Inflammatory macrophage treated with lipopolysaccharide for 4 hours (primary cell): Measurements from ENCODE around the gene SLC2A3.
"Not testable (repeated sequence)": the region's sequence is repeated elsewhere in the genome, so short reads cannot be mapped to it uniquely, and the experiment has no call there.

Source experiments
- DNase-seq: peaks from one replicate; pipeline ENCODE4 v3.0.0-alpha.2; 2020

The SLC2A3 gene

DNA sequence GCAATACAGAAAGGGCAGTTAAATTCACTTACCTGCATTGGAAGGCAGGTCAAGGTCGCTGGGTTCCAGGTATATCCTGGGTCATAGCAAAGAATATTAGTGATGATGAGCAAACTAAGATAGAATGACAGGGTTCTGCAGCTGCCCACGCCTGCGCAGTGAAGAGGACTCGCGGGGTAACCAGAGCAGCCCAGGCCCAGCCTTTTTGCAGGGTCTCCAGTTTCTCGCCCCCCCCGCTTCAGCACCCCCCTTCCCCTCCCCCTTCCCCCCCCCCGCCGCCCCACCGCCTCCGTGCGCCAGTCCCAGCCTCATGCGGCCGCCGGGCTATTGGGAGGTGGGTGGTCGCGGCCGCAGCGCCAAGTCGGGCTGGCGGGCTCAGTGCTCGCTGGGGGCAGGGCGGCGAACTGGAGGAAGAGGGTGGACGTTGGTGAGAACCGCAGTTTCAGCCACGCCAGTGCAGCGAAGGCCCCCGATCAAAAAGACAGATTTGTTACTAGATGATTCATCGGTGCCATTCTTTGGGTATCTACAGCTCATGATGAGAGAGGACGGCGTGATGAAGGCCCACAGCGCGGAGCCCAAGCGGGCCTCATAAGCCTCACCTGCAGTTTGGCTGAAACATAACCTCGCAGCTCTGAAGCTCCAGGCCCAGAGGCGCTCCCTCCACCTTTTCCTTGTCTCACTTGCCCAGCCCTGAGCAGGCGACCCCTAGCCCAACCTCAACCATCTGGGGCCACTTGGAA is 20.2 kb downstream of the SLC2A3 start:
- no peak for DNase-seq

DNA sequence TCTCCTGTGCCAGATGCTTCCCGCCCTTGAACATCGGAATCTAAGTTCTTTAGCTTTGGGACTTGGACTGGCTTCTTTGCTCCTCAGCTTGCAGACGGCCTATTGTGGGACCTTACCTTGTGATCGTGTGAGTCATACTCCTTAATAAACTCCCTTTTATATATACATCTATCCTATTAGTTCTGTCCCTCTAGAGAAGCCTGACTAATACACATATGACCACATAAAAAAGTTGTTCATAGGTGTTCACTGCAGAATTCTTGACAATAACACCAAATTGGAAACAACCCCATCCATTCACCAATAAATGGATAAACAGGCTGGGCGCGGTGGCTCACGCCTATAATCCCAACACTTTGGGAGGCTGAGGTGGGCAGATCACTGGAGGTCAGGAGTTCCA is 25.9 kb downstream of the SLC2A3 start:
- DNase-seq, result not testable (repeated sequence)

DNA sequence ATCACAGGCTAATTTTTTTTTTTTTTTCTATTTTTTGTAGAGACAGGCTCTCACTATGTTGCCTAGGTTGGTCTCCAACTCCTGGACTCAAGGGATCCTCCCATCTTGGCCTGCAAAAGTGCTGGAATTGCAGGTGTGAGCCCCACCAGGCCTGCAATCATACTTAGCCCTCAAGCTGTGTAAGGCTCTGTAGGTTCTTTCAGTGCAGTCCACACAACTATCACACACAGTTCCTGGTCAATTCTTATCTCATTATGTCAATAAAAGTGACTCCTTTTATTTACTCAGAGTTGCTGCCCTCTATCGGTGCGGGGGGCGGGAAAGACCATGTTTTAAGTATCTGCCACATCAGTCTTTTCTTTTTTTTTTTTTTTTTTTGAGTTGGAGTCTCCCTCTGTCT is 29.0 kb downstream of the SLC2A3 start:
- DNase-seq, result peak; percentile 52

DNA sequence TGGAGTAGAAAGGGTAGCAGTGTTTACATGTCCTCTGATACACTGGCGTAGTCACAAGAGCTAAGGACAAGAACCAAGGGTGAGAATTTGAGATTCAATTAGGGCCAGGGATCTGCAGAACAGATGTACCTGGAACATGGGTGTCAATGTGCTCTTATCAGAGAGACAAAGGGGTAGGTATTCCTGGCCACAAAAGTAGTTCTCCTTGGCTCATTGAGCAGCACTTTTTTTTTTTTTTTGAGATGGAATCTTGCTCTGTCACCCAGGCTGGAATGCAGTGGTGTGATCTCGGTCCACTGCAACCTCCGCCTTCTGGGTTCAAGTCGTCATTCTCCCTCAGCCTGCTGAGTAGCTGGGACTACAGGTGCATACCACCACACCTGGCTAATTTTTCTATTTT is 29.7 kb downstream of the SLC2A3 start:
- DNase-seq, result not testable (repeated sequence)

DNA sequence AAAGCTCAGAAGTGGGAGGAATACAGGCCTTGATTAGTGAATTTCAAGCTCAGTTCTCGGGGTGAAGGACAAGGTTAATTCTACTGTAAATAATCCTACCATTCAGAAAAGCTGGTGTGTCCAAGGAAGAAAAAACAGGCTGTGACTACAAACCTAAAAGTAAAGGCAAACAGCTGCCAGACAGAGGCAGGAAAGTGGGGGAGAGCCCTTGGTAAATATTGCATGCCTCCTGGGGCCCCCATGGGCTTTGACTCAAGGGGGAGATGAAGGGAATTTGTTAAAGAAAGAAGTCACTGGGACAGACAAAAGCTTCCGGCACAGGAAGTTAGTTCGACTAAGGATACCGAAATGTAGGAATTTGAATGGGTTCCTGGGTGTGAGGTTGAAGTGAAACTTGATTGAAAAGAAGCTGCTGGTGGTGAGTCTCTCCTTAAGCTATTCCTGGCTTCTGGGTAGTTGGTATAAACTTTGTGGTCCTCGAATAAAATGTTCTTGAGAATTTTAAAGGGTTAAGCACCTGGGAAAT is 30.3 kb downstream of the SLC2A3 start:
- not testable (repeated sequence) for DNase-seq

DNA sequence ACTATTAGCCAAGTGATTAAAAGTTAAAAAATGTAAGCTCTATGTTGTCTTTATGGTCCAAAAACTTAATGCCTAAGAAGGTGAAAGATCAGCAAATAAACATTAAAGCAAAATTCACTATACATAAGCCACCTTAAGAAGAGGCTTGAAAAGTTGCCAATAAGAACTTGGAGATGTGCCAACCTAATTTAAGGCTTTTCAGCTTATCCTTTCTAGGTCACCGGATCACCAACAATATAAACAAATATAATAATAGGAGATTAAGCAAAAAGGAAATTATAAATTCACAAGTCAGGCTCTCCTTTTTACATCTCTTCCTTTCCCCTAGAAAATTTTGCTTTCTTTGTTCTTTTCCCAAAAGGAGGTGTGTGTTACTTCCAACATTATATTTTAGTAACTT is 30.9 kb downstream of the SLC2A3 start:
- no peak for DNase-seq

DNA sequence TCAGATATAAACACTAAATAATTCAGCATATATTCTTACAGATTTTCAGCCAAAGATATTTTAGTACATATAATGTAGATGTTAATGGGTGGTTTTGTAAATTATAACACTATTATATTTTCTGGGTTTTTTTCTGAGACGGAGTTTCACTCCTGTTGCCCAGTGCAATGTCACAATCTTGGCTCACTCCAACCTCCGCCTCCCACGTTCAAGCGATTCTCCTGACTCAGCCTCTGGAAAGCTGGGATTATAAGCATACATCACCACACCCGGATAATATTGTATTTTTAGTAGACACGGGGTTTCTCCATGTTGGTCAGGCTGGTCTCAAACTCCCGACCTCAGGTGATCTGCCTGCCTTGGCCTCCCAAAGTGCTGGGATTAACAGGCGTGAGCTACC is 33.6 kb downstream of the SLC2A3 start:
- not testable (repeated sequence) for DNase-seq

DNA sequence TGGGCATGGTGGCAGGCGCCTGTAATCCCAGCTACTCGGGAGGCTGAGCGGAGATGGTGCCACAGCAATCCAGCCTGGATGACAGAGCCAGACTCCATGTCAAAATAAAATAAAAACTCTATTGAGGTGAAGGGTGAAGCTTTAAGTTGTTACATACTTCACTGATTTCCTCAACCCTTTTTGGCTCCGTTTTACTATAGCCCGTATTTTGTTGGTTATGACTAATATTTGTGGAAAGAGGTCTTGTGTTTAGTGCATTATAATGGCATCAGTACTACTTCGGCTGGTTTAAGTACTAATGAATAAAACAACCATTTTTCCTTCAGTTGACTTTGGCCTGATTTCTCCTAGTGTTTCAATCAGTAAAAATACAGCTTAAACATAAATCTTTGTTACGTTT is 36.2 kb downstream of the SLC2A3 start:
- DNase-seq, result no peak

DNA sequence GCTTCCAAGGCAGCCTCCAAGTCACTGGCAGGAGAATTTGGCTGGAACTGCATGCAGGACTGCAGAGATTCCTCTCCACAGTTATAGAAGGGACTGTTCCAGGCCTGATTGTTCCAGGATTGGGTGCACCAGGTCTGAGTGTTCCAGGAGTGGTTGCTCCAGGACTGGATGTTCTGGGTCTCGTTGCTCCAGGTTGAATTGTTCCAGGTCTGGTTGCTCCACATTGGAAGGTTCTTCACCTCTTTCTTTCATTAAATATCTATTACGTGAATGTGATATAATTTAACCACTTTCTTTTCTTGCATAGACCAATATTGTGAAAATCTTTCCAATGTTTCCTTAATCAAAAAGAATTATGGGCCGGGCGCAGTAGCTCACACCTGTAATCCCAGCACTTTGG is 39.3 kb downstream of the SLC2A3 start:
- DNase-seq, result not testable (repeated sequence)

DNA sequence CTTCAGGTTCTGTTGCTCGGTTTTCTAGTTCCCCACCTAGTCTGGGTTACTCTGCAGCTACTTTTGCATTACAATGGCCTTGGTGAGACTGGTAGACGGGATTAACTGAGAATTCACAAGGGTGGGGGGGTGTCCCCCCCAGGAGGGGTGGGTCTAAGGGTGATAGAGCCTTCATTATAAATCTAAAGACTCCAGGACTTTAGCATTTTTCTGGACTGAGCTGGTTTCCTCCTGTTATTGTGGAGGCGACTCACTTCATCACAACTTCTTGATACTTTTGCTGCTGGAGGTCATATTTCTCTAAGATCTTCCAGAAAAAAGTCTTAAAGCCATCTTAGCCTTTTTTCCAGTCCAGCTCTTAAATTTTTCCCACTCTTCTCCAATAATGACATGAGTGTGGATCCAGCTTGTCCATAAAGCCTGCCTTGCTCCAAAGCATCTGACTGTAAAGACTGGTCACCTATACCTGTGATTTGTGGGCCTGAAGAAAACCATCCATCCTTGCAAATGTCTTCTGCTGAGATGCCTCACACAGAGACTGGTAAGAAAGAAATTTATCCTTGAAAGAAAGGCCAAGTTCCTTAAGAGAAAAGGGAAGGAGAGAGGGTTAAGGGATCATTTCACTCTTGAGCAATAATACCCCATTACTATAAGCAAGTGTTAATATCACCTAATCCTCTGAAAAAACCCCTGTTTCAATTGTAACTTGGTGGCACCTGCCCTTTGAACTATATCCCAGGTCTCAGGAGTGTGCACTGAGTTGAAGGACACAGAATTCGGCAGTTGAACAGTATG is 43.6 kb downstream of the SLC2A3 start:
- DNase-seq, result peak; percentile 47

DNA sequence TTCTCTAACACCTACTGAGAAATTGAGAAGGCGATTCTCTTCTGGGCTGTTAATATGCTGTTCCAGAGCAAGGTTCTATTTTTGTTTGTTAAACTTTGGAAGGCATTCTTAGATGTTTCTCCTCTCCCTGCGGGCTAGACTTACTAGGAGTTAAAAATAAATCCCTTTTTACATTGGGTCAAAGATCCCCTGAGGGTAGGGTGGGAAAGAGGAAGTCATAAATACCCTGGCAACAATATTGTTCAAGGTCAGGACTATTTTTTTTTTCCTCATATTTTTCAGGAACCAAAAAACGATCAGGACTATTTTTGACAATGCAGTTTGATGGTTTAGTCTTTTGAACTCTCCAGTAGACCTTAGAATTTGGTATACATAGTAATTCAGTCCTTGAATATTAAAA is 51.3 kb downstream of the SLC2A3 start:
- DNase-seq, result peak; percentile 28

DNA sequence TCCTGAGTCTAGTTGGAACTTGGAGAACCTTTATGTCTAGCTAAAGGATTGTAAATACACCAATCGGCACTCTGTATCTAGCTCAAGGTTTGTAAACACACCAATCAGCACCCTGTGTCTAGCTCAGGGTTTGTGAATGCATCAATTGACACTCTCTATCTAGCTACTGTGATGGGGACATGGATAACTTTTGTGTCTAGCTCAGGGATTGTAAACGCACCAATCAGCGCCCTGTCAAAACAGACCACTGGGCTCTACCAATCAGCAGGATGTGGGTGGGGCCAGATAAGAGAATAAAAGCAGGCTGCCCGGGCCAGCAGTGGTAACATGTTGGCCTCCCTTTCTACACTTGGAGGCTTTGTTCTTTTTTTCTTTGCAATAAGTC is 54.3 kb downstream of the SLC2A3 start:
- DNase-seq, result not testable (repeated sequence)

DNA sequence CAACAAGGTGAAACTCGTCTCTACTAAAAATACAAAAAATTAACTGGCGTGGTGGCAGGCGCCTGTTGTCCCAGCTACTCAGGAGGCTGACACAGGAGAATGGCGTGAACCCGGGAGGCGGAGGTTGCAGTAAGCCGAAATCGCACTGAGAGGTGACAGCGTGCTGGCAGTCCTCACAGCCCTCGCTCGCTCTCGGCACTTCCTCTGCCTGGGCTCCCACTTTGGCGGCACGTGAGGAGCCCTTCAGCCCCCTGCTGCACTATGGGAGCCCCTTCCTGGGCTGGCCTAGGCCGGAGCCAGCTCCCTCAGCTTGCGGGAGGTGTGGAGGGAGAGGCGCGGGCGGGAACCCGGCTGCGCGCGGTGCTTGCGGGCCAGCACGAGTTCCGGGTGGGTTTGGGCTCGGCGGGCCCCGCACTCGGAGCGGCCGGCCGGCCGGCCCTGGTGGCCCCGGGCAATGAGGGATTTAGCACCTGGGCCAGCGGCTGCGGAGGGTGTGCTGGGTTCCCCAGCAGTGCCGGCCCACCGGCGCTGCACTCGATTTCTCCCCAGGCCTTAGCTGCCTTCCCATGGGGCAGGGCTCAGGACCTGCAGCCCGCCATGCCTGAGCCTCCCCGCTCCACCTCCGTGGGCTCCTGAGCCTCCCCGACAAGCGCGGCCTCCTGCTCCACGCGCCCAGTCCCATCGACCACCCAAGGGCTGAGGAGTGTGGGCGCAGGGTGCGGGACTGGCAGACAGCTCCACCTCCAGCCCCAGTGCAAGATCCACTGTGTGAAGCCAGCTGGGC is 54.8 kb downstream of the SLC2A3 start:
- DNase-seq, result not testable (repeated sequence)

DNA sequence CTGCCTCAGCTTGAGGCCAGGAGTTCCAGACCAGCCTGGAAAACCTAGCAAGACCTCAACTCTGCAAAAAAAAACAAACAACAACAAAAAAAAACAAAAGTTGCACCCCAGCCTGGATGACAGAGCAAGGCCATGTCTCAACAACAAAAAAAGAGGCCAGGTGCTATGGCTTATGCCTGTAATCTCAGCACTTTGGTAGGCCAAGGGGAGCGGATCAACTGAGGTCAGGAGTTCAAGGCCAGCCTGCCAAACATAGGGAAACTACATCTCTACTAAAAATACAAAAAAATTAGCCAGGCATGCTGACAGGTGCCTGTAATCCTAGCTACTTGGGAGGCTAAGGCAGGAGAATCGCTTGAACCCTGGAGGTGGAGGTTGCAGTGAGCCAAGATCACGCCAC is 56.7 kb downstream of the SLC2A3 start:
- DNase-seq, result no peak

DNA sequence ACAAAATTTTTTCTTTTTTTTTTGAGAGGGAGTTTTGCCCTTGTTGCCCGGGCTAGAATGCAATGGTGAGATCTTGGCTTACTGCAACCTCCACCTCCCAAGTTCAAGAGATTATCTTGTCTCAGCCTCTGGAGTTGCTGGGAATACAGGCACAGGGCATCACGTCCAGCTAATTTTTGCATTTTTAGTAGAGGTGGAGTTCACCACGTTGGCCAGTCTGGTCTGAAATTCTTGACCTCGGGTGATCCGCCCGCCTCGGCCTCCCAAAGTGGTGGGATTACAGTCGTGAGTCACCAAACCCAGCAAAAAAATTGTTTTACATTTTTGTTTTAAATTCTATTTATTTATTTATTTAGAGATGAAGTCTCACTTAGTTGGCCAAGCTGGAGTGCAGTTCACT is 58.6 kb downstream of the SLC2A3 start:
- no peak for DNase-seq

DNA sequence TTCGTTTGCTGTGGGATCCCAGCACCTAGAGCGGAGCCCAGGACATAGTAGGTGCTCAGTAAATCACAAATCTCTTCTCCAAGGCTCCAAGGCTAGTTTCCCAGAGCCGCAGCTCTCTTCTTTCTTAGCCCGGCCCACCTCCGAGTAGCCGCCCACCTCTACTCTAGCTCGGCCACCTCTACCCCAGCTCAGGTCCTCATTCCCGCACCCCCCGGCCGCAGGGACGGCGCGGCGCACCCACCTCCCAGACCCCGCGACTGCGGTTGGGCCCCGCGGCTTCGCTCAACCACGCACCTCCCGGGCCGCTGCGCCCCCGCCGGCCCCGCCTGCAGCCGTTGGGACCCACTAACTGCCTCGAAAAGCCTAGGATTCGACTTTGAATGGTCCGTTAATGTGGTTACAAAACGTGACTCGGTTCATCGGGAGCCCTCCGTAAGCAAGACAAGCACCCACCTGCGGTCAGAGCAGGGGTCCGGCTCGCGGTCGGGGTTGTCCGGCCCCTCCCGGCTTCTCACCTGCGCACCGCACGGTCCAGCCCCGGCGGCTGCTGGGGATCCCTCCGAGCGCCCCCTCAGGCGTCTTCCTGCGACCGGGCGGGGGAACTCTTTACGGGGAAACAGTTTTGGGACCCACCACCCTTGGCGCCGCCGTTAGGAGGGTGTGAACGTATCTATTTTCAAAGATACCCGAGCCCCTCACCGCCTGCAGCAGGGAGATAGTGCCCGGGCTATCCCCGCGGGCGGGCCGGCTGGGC is 63.2 kb downstream of the SLC2A3 start, which contains the start of gene SLC2A14:
Gene SLC2A14, minus strand, starts transcription at position 350 of the 754 bp plus-strand sequence. CDS start 3,035 bp downstream, outside the sequence.
- DNase-seq, result no peak

DNA sequence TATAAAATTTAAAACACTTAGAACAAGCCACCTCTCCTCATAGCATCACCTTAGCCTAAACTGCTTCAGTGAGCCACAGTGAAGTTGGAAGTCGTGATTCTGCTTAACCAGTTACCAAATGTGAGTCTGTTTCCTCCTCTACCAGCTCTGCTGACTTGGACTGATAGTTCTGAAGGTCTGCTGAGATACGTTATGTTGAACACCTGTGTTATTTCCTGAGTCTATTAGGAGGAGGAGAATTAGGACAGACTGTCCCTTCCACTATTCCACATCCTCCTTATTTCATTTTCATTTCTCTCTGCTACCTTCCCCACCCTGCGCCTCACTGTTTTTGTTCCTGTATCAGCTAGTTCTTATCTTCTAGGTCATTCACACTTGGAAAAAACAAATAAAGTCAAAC is 65.7 kb downstream of the SLC2A3 start:
- DNase-seq, result no peak
